ENCODE measurements around the gene DMAP1.
A peak's percentile ranks its signal among the peaks of the same experiment; 100 is the strongest.

DMAP1 gene

GRCh38 chr1:44239331-44239960 is 26.2 kb downstream of the DMAP1 start:
- H3K27ac Mint-ChIP-seq: no peak overlapping the region
- no peaks in the 10 kb centered on the region for H3K27me3 Mint-ChIP-seq
- DNase-seq (no peak), ATAC-seq (no peak)
- peaks cover under 1% of the 10 kb centered on the region for H3K36me3 Mint-ChIP-seq (ENCODE audit: low read depth)
- H3K4me3 Mint-ChIP-seq: no peak overlapping the region
- peaks cover 8% of the 10 kb centered on the region for H3K4me1 Mint-ChIP-seq
- H3K9me3 Mint-ChIP-seq: no peaks in the 10 kb centered on the region

GRCh38 chr1:44239961-44240371 is 26.7 kb downstream of the DMAP1 start:
- Mint-ChIP-seq H3K4me1 (peaks cover 8% of the 10 kb centered on the region), H3K27me3 (no peaks in the 10 kb centered on the region), H3K4me3 (no peak overlapping the region), H3K9me3 (no peaks in the 10 kb centered on the region), H3K27ac (no peak overlapping the region), H3K36me3 (ENCODE audit: low read depth) (peaks cover 2% of the 10 kb centered on the region)
- ATAC-seq (no peak), DNase-seq (no peak)

- Mint-ChIP-seq H3K4me1 (peaks cover 8% of the 10 kb centered on the region), H3K9me3 (no peaks in the 10 kb centered on the region), H3K4me3 (no peak overlapping the region), H3K36me3 (ENCODE audit: low read depth) (peaks cover 2% of the 10 kb centered on the region), H3K27me3 (no peaks in the 10 kb centered on the region), H3K27ac (no peak overlapping the region)
- no peak for ATAC-seq
- no peak for DNase-seq
Measured at GRCh38 chr1:44240802-44241671, 27.8 kb downstream of the DMAP1 start.

- H3K36me3 Mint-ChIP-seq (ENCODE audit: low read depth): peaks cover 2% of the 10 kb centered on the region
- no peak overlapping the region for H3K27ac Mint-ChIP-seq
- peaks cover 8% of the 10 kb centered on the region for H3K4me1 Mint-ChIP-seq
- DNase-seq: no peak
- no peak overlapping the region for H3K4me3 Mint-ChIP-seq
- no peaks in the 10 kb centered on the region for H3K9me3 Mint-ChIP-seq
- no peak for ATAC-seq
- no peaks in the 10 kb centered on the region for H3K27me3 Mint-ChIP-seq
Measured at GRCh38 chr1:44242746-44243145, 29.5 kb downstream of the DMAP1 start.

- ATAC-seq: no peak
- no peaks in the 10 kb centered on the region for H3K9me3 Mint-ChIP-seq
- H3K27me3 Mint-ChIP-seq: no peaks in the 10 kb centered on the region
- peaks cover 2% of the 10 kb centered on the region for H3K36me3 Mint-ChIP-seq (ENCODE audit: low read depth)
- peaks cover 4% of the 10 kb centered on the region for H3K4me1 Mint-ChIP-seq
- H3K27ac Mint-ChIP-seq: no peak overlapping the region
- H3K4me3 Mint-ChIP-seq: no peak overlapping the region
- DNase-seq: no peak
Measured at GRCh38 chr1:44243782-44244495, 30.7 kb downstream of the DMAP1 start.

GRCh38 chr1:44244986-44245385 is 31.7 kb downstream of the DMAP1 start:
- no peaks in the 10 kb centered on the region for H3K9me3 Mint-ChIP-seq
- no peaks in the 10 kb centered on the region for H3K4me1 Mint-ChIP-seq
- H3K27me3 Mint-ChIP-seq: no peaks in the 10 kb centered on the region
- H3K4me3 Mint-ChIP-seq: no peak overlapping the region
- no peak for DNase-seq
- ATAC-seq: no peak
- H3K36me3 Mint-ChIP-seq (ENCODE audit: low read depth): peaks cover 2% of the 10 kb centered on the region
- H3K27ac Mint-ChIP-seq: no peak overlapping the region

GRCh38 chr1:44246806-44247205 is 33.5 kb downstream of the DMAP1 start:
- DNase-seq: no peak
- no peaks in the 10 kb centered on the region for H3K9me3 Mint-ChIP-seq
- no peaks in the 10 kb centered on the region for H3K27me3 Mint-ChIP-seq
- no peak overlapping the region for H3K27ac Mint-ChIP-seq
- ATAC-seq: no peak
- peaks cover 2% of the 10 kb centered on the region for H3K36me3 Mint-ChIP-seq (ENCODE audit: low read depth)
- no peak overlapping the region for H3K4me3 Mint-ChIP-seq
- no peaks in the 10 kb centered on the region for H3K4me1 Mint-ChIP-seq

- peaks cover under 1% of the 10 kb centered on the region for H3K36me3 Mint-ChIP-seq (ENCODE audit: low read depth)
- H3K9me3 Mint-ChIP-seq: no peaks in the 10 kb centered on the region
- no peaks in the 10 kb centered on the region for H3K27me3 Mint-ChIP-seq
- ATAC-seq (no peak), DNase-seq (no peak)
- no peak overlapping the region for H3K27ac Mint-ChIP-seq
- no peak overlapping the region for H3K4me3 Mint-ChIP-seq
- no peaks in the 10 kb centered on the region for H3K4me1 Mint-ChIP-seq
Measured at GRCh38 chr1:44249543-44249942, 36.3 kb downstream of the DMAP1 start.

GRCh38 chr1:44250068-44250781 is 37.0 kb downstream of the DMAP1 start:
- no peaks in the 10 kb centered on the region for H3K9me3 Mint-ChIP-seq
- H3K36me3 Mint-ChIP-seq (ENCODE audit: low read depth): no peaks in the 10 kb centered on the region
- no peaks in the 10 kb centered on the region for H3K27me3 Mint-ChIP-seq
- DNase-seq (no peak), ATAC-seq (no peak)
- H3K4me1 Mint-ChIP-seq: no peaks in the 10 kb centered on the region
- H3K27ac Mint-ChIP-seq: no peak overlapping the region
- H3K4me3 Mint-ChIP-seq: no peak overlapping the region

- no peak for ATAC-seq
- no peak overlapping the region for H3K27ac Mint-ChIP-seq
- H3K36me3 Mint-ChIP-seq (ENCODE audit: low read depth): no peaks in the 10 kb centered on the region
- no peaks in the 10 kb centered on the region for H3K4me1 Mint-ChIP-seq
- no peak for DNase-seq
- no peaks in the 10 kb centered on the region for H3K9me3 Mint-ChIP-seq
- H3K27me3 Mint-ChIP-seq: no peaks in the 10 kb centered on the region
- H3K4me3 Mint-ChIP-seq: no peak overlapping the region
Measured at GRCh38 chr1:44251486-44251885, 38.2 kb downstream of the DMAP1 start.

- H3K4me3 Mint-ChIP-seq: no peak overlapping the region
- H3K4me1 Mint-ChIP-seq: no peaks in the 10 kb centered on the region
- no peaks in the 10 kb centered on the region for H3K27me3 Mint-ChIP-seq
- no peaks in the 10 kb centered on the region for H3K36me3 Mint-ChIP-seq (ENCODE audit: low read depth)
- no peak for DNase-seq
- H3K27ac Mint-ChIP-seq: no peak overlapping the region
- H3K9me3 Mint-ChIP-seq: no peaks in the 10 kb centered on the region
- no peak for ATAC-seq
Measured at GRCh38 chr1:44251989-44252671, 38.9 kb downstream of the DMAP1 start.

- ATAC-seq (peak; percentile 84), DNase-seq (peak; percentile 6)
- Mint-ChIP-seq H3K27me3 (no peaks in the 10 kb centered on the region), H3K9me3 (no peaks in the 10 kb centered on the region), H3K4me1 (no peaks in the 10 kb centered on the region), H3K27ac (no peak overlapping the region), H3K36me3 (ENCODE audit: low read depth) (no peaks in the 10 kb centered on the region), H3K4me3 (no peak overlapping the region)
Measured at GRCh38 chr1:44254392-44254910, 41.2 kb downstream of the DMAP1 start.

GRCh38 chr1:44256762-44257554 is 43.7 kb downstream of the DMAP1 start:
- no peaks in the 10 kb centered on the region for H3K27me3 Mint-ChIP-seq
- ATAC-seq (no peak), DNase-seq (no peak)
- peaks cover 2% of the 10 kb centered on the region for H3K36me3 Mint-ChIP-seq (ENCODE audit: low read depth)
- H3K4me3 Mint-ChIP-seq: no peak overlapping the region
- no peaks in the 10 kb centered on the region for H3K4me1 Mint-ChIP-seq
- no peaks in the 10 kb centered on the region for H3K9me3 Mint-ChIP-seq
- H3K27ac Mint-ChIP-seq: no peak overlapping the region

All from activated naive CD8-positive, alpha-beta T cell treated with anti-CD3 and anti-CD28 coated beads, Interleukin-2, amount 50 U/mL, for 24 hours (primary cell).